Mucosa of descending colon (tissue), 3 donors: ENCODE data around the gene MKNK2. TPM values are rescaled to one million over a fixed set of nuclear protein-coding genes. Genes with fewer than 3 reads are reported as not detected.
"Not testable (repeated sequence)": the region's sequence is repeated elsewhere in the genome, so short reads cannot be mapped to it uniquely, and the experiment has no call there.

Experiments used
- ATAC-seq: fragments of 200-7000 bp; cut with Tn5 transposase; one replicate; pipeline ENCODE4 v1.9.1; 2020; ENCODE audit warnings: mild to moderate bottlenecking, moderate library complexity
- DNase-seq, 3 donors: peaks; one replicate each; pipeline ENCODE4 v3.0.0-alpha.2; 2020
- H3K36me3 ChIP-seq: fragments of 200-600 bp; one replicate; pipeline ENCODE4 v1.8.0; 2021; ENCODE audit warnings: low read depth, mild to moderate bottlenecking
- H3K4me1 ChIP-seq: fragments of 200-600 bp; one replicate; pipeline ENCODE4 v1.8.0; 2021; ENCODE audit warnings: low read depth, mild to moderate bottlenecking
- H3K4me3 ChIP-seq: fragments of 200-600 bp; one replicate; pipeline ENCODE4 v1.8.0; 2021; ENCODE audit warnings: mild to moderate bottlenecking
- H3K9me3 ChIP-seq: fragments of 200-600 bp; one replicate; pipeline ENCODE4 v1.8.0; 2021; ENCODE audit warnings: mild to moderate bottlenecking
- CTCF ChIP-seq: fragments of 200-600 bp; IDR thresholded peaks from one replicate; pipeline ENCODE4 v1.8.0; 2022; ENCODE audit warnings: antibody characterized with exemption, mild to moderate bottlenecking
- intact Hi-C, 2 donors: fragments of 100-400 bp; cut with DNase I in 1 of 2; cut with micrococcal nuclease in 1 of 2; formaldehyde crosslinking; loops; one replicate each; pipeline versions ENCODE4 v1.11.0 to v1.11.1; 2022; cut with DNase I, micrococcal nuclease
- total RNA-seq, 3 donors: library from RNA; stranded (reverse); fragmentation: NEBNext Ultra II Directional in 2 of 3; extraction: Animal tissue kit (Norgen Biotek cat#: 25700) in 2 of 3; gene quantifications; one replicate each; pipeline versions ENCODE4 v1.2.1 to v1.2.4, GENCODE V29; 2021 to 2023
- donor health status: DM: no; HTN: no; CAD: no; lungs with moderate emphysema.
- donor health status: DM: no; HTN: no; CAD: no.
- donor health status: DM: no; HTN: yes; CAD: no.

The MKNK2 gene
- total RNA-seq, 3 donors from 2014 or later: 252 to 330 (median 304) TPM

- H3K9me3 ChIP-seq: peaks cover 9% of the 10 kb centered on the region
- peaks cover 30% of the 10 kb centered on the region for H3K4me1 ChIP-seq
- no peak for TF ChIP-seq CTCF
- no peak for ATAC-seq
- DNase-seq: peak in 2 of 3 donors; percentile 33 to 50
- H3K36me3 ChIP-seq: peaks cover 10% of the 10 kb centered on the region
- no peak overlapping the region for H3K4me3 ChIP-seq
- intact Hi-C loops: no loop called here
Observed at GRCh38 chr19:2037651-2038255, 13.3 kb downstream of the MKNK2 start.

- peaks cover 9% of the 10 kb centered on the region for H3K9me3 ChIP-seq
- H3K4me1 ChIP-seq: peaks cover 33% of the 10 kb centered on the region
- H3K36me3 ChIP-seq: peaks cover 10% of the 10 kb centered on the region
- H3K4me3 ChIP-seq: no peak overlapping the region
- intact Hi-C loops: no loop called here
- DNase-seq (peak in 1 of 3 donors; percentile 47), ATAC-seq (no peak)
- TF ChIP-seq CTCF: no peak
Observed at GRCh38 chr19:2036424-2036823, 14.6 kb downstream of the MKNK2 start.

- peaks cover 35% of the 10 kb centered on the region for H3K4me1 ChIP-seq
- no peak for TF ChIP-seq CTCF
- H3K4me3 ChIP-seq: no peak overlapping the region
- intact Hi-C loops: no loop called here
- DNase-seq: peak in 2 of 3 donors; percentile 32 to 61
- peaks cover 8% of the 10 kb centered on the region for H3K36me3 ChIP-seq
- no peak for ATAC-seq
- peaks cover 9% of the 10 kb centered on the region for H3K9me3 ChIP-seq
Observed at GRCh38 chr19:2035590-2035991, 15.5 kb downstream of the MKNK2 start.

GRCh38 chr19:2034729-2035589 is 16.1 kb downstream of the MKNK2 start:
- no peak overlapping the region for H3K4me3 ChIP-seq

GRCh38 chr19:2034253-2034652 is 16.8 kb downstream of the MKNK2 start:
- H3K4me3 ChIP-seq, H3K9me3 ChIP-seq, H3K36me3 ChIP-seq, DNase-seq, ATAC-seq, intact Hi-C loops: not testable (repeated sequence)
- H3K4me1 ChIP-seq: peaks cover 32% of the 10 kb centered on the region

More at GRCh38 chr19:2034729-2035589, 16.1 kb downstream of the MKNK2 start:
- peaks cover 1% of the 10 kb centered on the region for H3K36me3 ChIP-seq
- DNase-seq: peak; percentile 84 to 93 (median 90)
- H3K9me3 ChIP-seq: peaks cover 9% of the 10 kb centered on the region
- intact Hi-C loops: no loop called here
- ATAC-seq: peak; percentile 74
- no peak for TF ChIP-seq CTCF
- peaks cover 32% of the 10 kb centered on the region for H3K4me1 ChIP-seq

GRCh38 chr19:2033825-2034159 is 17.3 kb downstream of the MKNK2 start:
- no peak for ATAC-seq
- H3K4me1 ChIP-seq: peaks cover 34% of the 10 kb centered on the region
- peaks cover 9% of the 10 kb centered on the region for H3K9me3 ChIP-seq

More at GRCh38 chr19:2033825-2034159, 17.3 kb downstream of the MKNK2 start:
- no peak for TF ChIP-seq CTCF
- no peak overlapping the region for H3K4me3 ChIP-seq
- intact Hi-C loops: no loop called here
- no peaks in the 10 kb centered on the region for H3K36me3 ChIP-seq
- peak in 2 of 3 donors; percentile 46 to 56 for DNase-seq
